Kidney (tissue), 11 donors: ENCODE data around the gene PDE4DIP. TPM values are rescaled to one million over a fixed set of nuclear protein-coding genes. Genes with fewer than 3 reads are reported as not detected.
"Not testable (repeated sequence)": the region's sequence is repeated elsewhere in the genome, so short reads cannot be mapped to it uniquely, and the experiment has no call there.

ENCODE experiments used
- DNase-seq, 5 donors: peaks; one replicate each; pipeline ENCODE4 v3.0.0-alpha.2; 2013 to 2020
- FAIRE-seq: peaks from 2 replicates; lab custom pipeline; 2012; peaks lifted over from hg19 to GRCh38; lab: Jason Lieb, UNC
- H3K27ac ChIP-seq, 2 donors: one replicate each; pipeline ENCODE4 v1.7.0; 2013; ENCODE audit warnings: low read depth in 2 of 2, low read length in 2 of 2, inconsistent platforms in 1 of 2
- H3K27me3 ChIP-seq: one replicate; pipeline ENCODE4 v1.7.1; 2013; ENCODE audit warnings: low read length, inconsistent platforms; ENCODE audit not compliant: control insufficient read depth, insufficient read depth
- H3K36me3 ChIP-seq, 3 donors: one replicate each; pipeline versions ENCODE4 v1.7.0 to v1.7.1; 2013; ENCODE audit warnings: low read length in 3 of 3, control low read depth in 1 of 3, inconsistent platforms in 1 of 3; ENCODE audit not compliant: insufficient read depth in 3 of 3, control insufficient read depth in 2 of 3
- H3K4me1 ChIP-seq, 3 donors: one replicate each; pipeline versions ENCODE4 v1.7.0 to v1.7.1; 2013; ENCODE audit warnings: low read length in 3 of 3, inconsistent platforms in 1 of 3, low read depth in 1 of 3; ENCODE audit not compliant: control insufficient read depth in 2 of 3, insufficient read depth in 2 of 3
- H3K4me3 ChIP-seq, 3 donors: one replicate each; pipeline versions ENCODE4 v1.7.0 to v1.8.1; 2013; ENCODE audit warnings: low read length in 3 of 3, control low read depth in 1 of 3, inconsistent platforms in 1 of 3
- H3K9ac ChIP-seq, 3 donors: one replicate each; pipeline versions ENCODE4 v1.7.0 to v1.7.1; 2013; ENCODE audit warnings: low read length in 3 of 3, control low read depth in 1 of 3, inconsistent platforms in 1 of 3
- H3K9me3 ChIP-seq, 3 donors: one replicate each; pipeline versions ENCODE4 v1.7.0 to v1.7.1; 2013; ENCODE audit warnings: low read length in 3 of 3, control low read depth in 1 of 3, inconsistent platforms in 1 of 3; ENCODE audit not compliant: control insufficient read depth in 2 of 3, insufficient read depth in 1 of 3
- intact Hi-C: fragments of 100-400 bp; cut with DNase I; formaldehyde crosslinking; loops from one replicate; pipeline ENCODE4 v1.11.1; 2022
- polyA plus RNA-seq: library from polyadenylated mRNA; stranded (reverse); fragments of 350-450 nt; fragmentation: Illumina TruSeq; extraction: RNeasy Lipid Tissue Mini Kit (QIAGEN cat#74804); gene quantifications from one replicate; pipeline ENCODE4 v1.2.3, GENCODE V29; 2014; ENCODE audit warnings: low read depth, low replicate concordance; ENCODE audit not compliant: insufficient read depth
- total RNA-seq: library from RNA; stranded (reverse); fragmentation: NEBNext Ultra II Directional; extraction: Animal tissue kit (Norgen Biotek cat#: 25700); gene quantifications from one replicate; pipeline ENCODE4 v1.2.1, GENCODE V29; 2021
- donor health status: control.
- donor health status: control.
- donor health status: DM: yes; HTN: yes; CAD: no.
- donor health status: Normal renal cell carcinoma (clear cell type).

PDE4DIP gene
- total and polyA plus RNA-seq, 2 donors from 2014 or later: 50.1 to 148 TPM

GRCh38 chr1:148958343-148958742 lies 114.1 kb downstream of the PDE4DIP start:
- H3K27ac ChIP-seq, H3K36me3 ChIP-seq, H3K4me3 ChIP-seq, H3K27me3 ChIP-seq, FAIRE-seq, intact Hi-C loops, H3K9ac ChIP-seq, H3K9me3 ChIP-seq, H3K4me1 ChIP-seq, DNase-seq: not testable (repeated sequence)

GRCh38 chr1:148960212-148961000 lies 116.2 kb downstream of the PDE4DIP start:
- H3K9me3 ChIP-seq, H3K36me3 ChIP-seq, H3K27ac ChIP-seq, H3K9ac ChIP-seq, DNase-seq, H3K4me3 ChIP-seq, intact Hi-C loops, FAIRE-seq, H3K27me3 ChIP-seq, H3K4me1 ChIP-seq: not testable (repeated sequence)

- intact Hi-C loops, H3K9me3 ChIP-seq: not testable (repeated sequence)
These were observed 118.1 kb downstream of the PDE4DIP start for GRCh38 chr1:148962127-148962857.

GRCh38 chr1:148966084-148966483 lies 121.9 kb downstream of the PDE4DIP start:
- intact Hi-C loops, H3K27ac ChIP-seq, DNase-seq, H3K4me3 ChIP-seq, H3K9me3 ChIP-seq, H3K27me3 ChIP-seq, H3K36me3 ChIP-seq, H3K9ac ChIP-seq, H3K4me1 ChIP-seq: not testable (repeated sequence)
- peak; percentile 70 for FAIRE-seq

More at GRCh38 chr1:148962127-148962857, 118.1 kb downstream of the PDE4DIP start:
- not testable (repeated sequence) for DNase-seq, H3K4me3 ChIP-seq, H3K9ac ChIP-seq, FAIRE-seq, H3K27me3 ChIP-seq, H3K4me1 ChIP-seq, H3K36me3 ChIP-seq, H3K27ac ChIP-seq

- H3K27ac ChIP-seq, intact Hi-C loops, H3K4me3 ChIP-seq, FAIRE-seq, H3K27me3 ChIP-seq, H3K36me3 ChIP-seq, H3K9me3 ChIP-seq, H3K9ac ChIP-seq, DNase-seq, H3K4me1 ChIP-seq: not testable (repeated sequence)
These were observed 123.4 kb downstream of the PDE4DIP start for GRCh38 chr1:148967580-148967979.

GRCh38 chr1:148968682-148969081 lies 124.5 kb downstream of the PDE4DIP start:
- H3K4me3 ChIP-seq: not testable (repeated sequence)

GRCh38 chr1:148969126-148969525 lies 124.9 kb downstream of the PDE4DIP start:
- H3K4me1 ChIP-seq, H3K9ac ChIP-seq, FAIRE-seq, H3K27ac ChIP-seq, H3K9me3 ChIP-seq, H3K27me3 ChIP-seq, H3K4me3 ChIP-seq, DNase-seq, intact Hi-C loops, H3K36me3 ChIP-seq: not testable (repeated sequence)

More at GRCh38 chr1:148968682-148969081, 124.5 kb downstream of the PDE4DIP start:
- H3K4me1 ChIP-seq, intact Hi-C loops, H3K27me3 ChIP-seq, H3K9ac ChIP-seq, H3K36me3 ChIP-seq, H3K27ac ChIP-seq, DNase-seq, FAIRE-seq, H3K9me3 ChIP-seq: not testable (repeated sequence)

- H3K27me3 ChIP-seq, H3K4me1 ChIP-seq, H3K4me3 ChIP-seq, H3K27ac ChIP-seq, DNase-seq, intact Hi-C loops, H3K9me3 ChIP-seq, H3K9ac ChIP-seq, FAIRE-seq: not testable (repeated sequence)
- peaks cover 0 to 20% (median 12%) of the 10 kb centered on the region in 3 donors for H3K36me3 ChIP-seq
These were observed 131.2 kb downstream of the PDE4DIP start for GRCh38 chr1:148975453-148975852.
